ENCODE data around the gene GOLGA8S.
"Not testable (repeated sequence)": the region's sequence is repeated elsewhere in the genome, so short reads cannot be mapped to it uniquely, and the experiment has no call there.

- not testable (repeated sequence) for TF ChIP-seq KDM1A (IDR thresholded peaks at IDR 0.05; ENCODE audit: borderline replicate concordance); LARP7 (IDR thresholded peaks at IDR 0.05); USF2 (IDR thresholded peaks at IDR 0.05; ENCODE audit: borderline replicate concordance, low read depth, low read length); EZH2 (IDR thresholded peaks at IDR 0.05; ENCODE audit: borderline replicate concordance, control insufficient read depth, low read depth, low read length)
Observed at GRCh38 chr15:23399207-23399606, 44.7 kb downstream of the GOLGA8S start.
